Measurements from ENCODE around the gene RAB40C.

The RAB40C gene

DNA sequence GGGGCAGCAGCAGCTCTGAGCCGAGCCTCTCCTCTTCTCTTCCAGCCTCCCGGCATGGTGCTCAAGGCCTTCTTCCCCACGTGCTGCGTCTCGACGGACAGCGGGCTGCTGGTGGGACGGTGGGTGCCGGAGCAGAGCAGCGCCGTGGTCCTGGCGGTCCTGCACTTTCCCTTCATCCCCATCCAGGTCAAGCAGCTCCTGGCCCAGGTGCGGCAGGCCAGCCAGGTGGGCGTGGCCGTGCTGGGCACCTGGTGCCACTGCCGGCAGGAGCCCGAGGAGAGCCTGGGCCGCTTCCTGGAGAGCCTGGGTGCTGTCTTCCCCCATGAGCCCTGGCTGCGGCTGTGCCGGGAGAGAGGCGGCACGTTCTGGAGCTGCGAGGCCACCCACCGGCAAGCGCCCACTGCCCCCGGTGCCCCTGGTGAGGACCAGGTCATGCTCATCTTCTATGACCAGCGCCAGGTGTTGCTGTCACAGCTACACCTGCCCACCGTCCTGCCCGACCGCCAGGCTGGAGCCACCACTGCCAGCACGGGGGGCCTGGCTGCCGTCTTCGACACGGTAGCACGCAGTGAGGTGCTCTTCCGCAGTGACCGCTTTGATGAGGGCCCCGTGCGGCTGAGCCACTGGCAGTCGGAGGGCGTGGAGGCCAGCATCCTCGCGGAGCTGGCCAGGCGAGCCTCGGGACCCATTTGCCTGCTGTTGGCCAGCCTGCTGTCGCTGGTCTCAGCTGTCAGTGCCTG is 15.7 kb upstream of the RAB40C start:
- H3K4me3 ChIP-seq (ENCODE audit: low read length): no peak overlapping the region
- no peak for DNase-seq
- no peak overlapping the region for H3K4me2 ChIP-seq (ENCODE audit: low read depth, low read length)
- H3K27ac ChIP-seq (ENCODE audit: low read length): no peak overlapping the region
- no peak overlapping the region for H2AFZ ChIP-seq (ENCODE audit: low read length)
- H3K9me2 ChIP-seq (replicated peaks; ENCODE audit: insufficient read depth, low read length): no peaks in the 10 kb centered on the region
- H4K20me1 ChIP-seq (ENCODE audit: insufficient read depth, low read length): no peaks in the 10 kb centered on the region
- no peaks in the 10 kb centered on the region for H3K36me3 ChIP-seq (replicated peaks; ENCODE audit: insufficient read depth, low read length)
- TF ChIP-seq EZH2phosphoT487 (IDR thresholded peaks at IDR 0.05; ENCODE audit: low read length) (no peak), EZH2 (optimal IDR thresholded peaks at IDR 0.05; ENCODE audit: low read depth, low read length) (no peak)
- TF ChIP-seq, protein P1, sequence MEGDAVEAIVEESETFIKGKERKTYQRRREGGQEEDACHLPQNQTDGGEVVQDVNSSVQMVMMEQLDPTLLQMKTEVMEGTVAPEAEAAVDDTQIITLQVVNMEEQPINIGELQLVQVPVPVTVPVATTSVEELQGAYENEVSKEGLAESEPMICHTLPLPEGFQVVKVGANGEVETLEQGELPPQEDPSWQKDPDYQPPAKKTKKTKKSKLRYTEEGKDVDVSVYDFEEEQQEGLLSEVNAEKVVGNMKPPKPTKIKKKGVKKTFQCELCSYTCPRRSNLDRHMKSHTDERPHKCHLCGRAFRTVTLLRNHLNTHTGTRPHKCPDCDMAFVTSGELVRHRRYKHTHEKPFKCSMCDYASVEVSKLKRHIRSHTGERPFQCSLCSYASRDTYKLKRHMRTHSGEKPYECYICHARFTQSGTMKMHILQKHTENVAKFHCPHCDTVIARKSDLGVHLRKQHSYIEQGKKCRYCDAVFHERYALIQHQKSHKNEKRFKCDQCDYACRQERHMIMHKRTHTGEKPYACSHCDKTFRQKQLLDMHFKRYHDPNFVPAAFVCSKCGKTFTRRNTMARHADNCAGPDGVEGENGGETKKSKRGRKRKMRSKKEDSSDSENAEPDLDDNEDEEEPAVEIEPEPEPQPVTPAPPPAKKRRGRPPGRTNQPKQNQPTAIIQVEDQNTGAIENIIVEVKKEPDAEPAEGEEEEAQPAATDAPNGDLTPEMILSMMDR (IDR thresholded peaks at IDR 0.05; ENCODE audit: low read length): no peak
- H3K79me2 ChIP-seq (ENCODE audit: low read length): peaks cover 22% of the 10 kb centered on the region
- no peaks in the 10 kb centered on the region for H3K27me3 ChIP-seq (replicated peaks; ENCODE audit: insufficient read depth, low read length)
- no peaks in the 10 kb centered on the region for H3F3A ChIP-seq (ENCODE audit: insufficient read depth, low read length)
- H3K9ac ChIP-seq (ENCODE audit: low read length): no peak overlapping the region
- no peaks in the 10 kb centered on the region for H3K9me3 ChIP-seq (replicated peaks; ENCODE audit: insufficient read depth, low read length)
- H3K4me1 ChIP-seq (ENCODE audit: low read length): 0 out of 2 replicates have a peak, but pooled peaks cover 1% of the 10 kb centered on the region

DNA sequence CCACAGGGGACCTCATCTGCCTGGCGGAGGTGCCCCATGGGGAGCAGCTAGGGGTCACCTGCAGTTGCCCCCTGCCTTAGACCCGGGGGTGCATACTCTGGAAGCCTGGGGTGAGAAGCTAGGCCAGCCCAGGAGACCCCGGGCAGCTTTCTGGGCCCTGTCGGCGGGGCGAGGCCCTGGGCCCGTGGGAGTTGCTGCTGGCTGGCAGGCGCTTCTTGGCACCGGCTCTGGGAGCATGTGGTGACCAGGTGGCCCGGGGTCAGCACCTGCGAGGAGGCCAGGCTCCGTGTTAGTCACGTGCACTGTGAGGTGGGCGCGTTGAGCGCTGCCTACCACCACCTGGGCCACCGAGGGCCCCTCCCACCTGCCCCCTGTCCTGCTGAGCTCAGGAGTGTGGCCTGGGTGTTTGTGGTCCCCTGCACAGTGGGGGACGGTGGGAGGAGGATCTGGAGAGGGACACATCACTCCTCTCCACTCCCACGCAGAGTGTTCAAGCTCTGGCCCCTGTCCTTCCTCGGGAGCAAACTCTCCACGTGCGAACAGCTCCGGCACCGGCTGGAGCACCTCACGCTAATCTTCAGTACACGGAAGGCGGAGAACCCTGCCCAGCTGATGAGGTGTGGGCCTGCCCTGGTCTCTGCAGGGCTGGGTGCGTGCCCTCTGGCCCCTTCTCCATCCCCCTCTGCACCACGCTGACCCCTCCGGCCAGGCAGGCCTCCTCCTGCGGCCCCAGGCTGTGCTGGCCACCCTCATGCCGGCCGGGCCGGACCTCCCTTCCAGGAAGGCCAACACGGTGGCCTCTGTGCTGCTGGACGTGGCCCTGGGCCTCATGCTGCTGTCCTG is 14.3 kb upstream of the RAB40C start:
- H2AFZ ChIP-seq (ENCODE audit: low read length): no peak overlapping the region

DNA sequence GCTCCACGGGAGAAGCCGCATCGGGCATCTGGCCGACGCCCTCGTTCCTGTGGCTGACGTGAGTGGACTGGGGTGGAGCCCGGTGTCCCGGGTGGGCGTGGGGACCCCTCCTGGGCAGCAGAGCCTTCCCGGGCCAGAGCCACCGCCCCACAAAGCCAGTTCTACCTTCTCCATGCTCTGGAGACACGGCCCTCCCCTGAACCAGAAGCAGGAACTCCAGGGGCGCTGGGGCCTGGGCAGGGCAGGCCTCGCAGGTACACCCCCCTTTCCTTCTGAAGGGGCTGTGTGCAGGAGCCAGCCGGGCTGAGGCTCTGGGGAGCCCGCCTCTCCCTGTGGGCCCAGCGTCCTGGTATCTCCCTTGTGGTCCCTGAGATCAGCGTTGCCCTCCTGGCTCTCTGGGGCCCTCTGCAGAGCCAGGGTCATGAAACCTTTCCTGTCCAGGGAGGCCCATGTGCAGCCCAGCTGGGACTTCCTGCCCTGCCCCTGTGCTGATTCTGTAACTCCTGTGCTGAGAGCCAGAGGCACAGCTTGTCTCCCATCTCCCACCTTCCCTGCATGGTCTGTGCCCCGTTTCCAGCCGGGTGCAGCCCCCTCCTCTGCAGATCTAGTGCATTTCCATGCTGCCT is 13.6 kb upstream of the RAB40C start:
- no peak overlapping the region for H3K4me2 ChIP-seq (ENCODE audit: low read depth, low read length)
- H3K27me3 ChIP-seq (replicated peaks; ENCODE audit: insufficient read depth, low read length): no peaks in the 10 kb centered on the region
- H4K20me1 ChIP-seq (ENCODE audit: insufficient read depth, low read length): no peaks in the 10 kb centered on the region
- no peaks in the 10 kb centered on the region for H3K36me3 ChIP-seq (replicated peaks; ENCODE audit: insufficient read depth, low read length)
- no peaks in the 10 kb centered on the region for H3K4me1 ChIP-seq (ENCODE audit: low read length)
- no peaks in the 10 kb centered on the region for H3K9me2 ChIP-seq (replicated peaks; ENCODE audit: insufficient read depth, low read length)
- H3F3A ChIP-seq (ENCODE audit: insufficient read depth, low read length): no peaks in the 10 kb centered on the region
- H3K4me3 ChIP-seq (ENCODE audit: low read length): no peak overlapping the region
- H3K9me3 ChIP-seq (replicated peaks; ENCODE audit: insufficient read depth, low read length): no peaks in the 10 kb centered on the region
- DNase-seq: no peak
- no peak overlapping the region for H3K9ac ChIP-seq (ENCODE audit: low read length)
- no peak overlapping the region for H2AFZ ChIP-seq (ENCODE audit: low read length)
- TF ChIP-seq, protein P1 (IDR thresholded peaks at IDR 0.05; ENCODE audit: low read length): no peak
- TF ChIP-seq EZH2phosphoT487 (IDR thresholded peaks at IDR 0.05; ENCODE audit: low read length) (no peak), EZH2 (optimal IDR thresholded peaks at IDR 0.05; ENCODE audit: low read depth, low read length) (no peak)
- H3K79me2 ChIP-seq (ENCODE audit: low read length): peaks cover 9% of the 10 kb centered on the region; the same call in 1 of the 2 replicates
- H3K27ac ChIP-seq (ENCODE audit: low read length): no peak overlapping the region

More for the DNA sequence above, 14.3 kb upstream of the RAB40C start:
- no peaks in the 10 kb centered on the region for H4K20me1 ChIP-seq (ENCODE audit: insufficient read depth, low read length)
- H3K4me2 ChIP-seq (ENCODE audit: low read depth, low read length): no peak overlapping the region
- H3K4me1 ChIP-seq (ENCODE audit: low read length): no peaks in the 10 kb centered on the region
- H3K9ac ChIP-seq (ENCODE audit: low read length): no peak overlapping the region
- peaks cover 16% of the 10 kb centered on the region for H3K79me2 ChIP-seq (ENCODE audit: low read length)
- H3K27ac ChIP-seq (ENCODE audit: low read length): no peak overlapping the region
- no peaks in the 10 kb centered on the region for H3K27me3 ChIP-seq (replicated peaks; ENCODE audit: insufficient read depth, low read length)
- H3F3A ChIP-seq (ENCODE audit: insufficient read depth, low read length): no peaks in the 10 kb centered on the region
- no peaks in the 10 kb centered on the region for H3K9me2 ChIP-seq (replicated peaks; ENCODE audit: insufficient read depth, low read length)
- no peak for TF ChIP-seq EZH2phosphoT487 (IDR thresholded peaks at IDR 0.05; ENCODE audit: low read length)
- TF ChIP-seq, protein P1 (IDR thresholded peaks at IDR 0.05; ENCODE audit: low read length): no peak
- no peak for TF ChIP-seq EZH2 (optimal IDR thresholded peaks at IDR 0.05; ENCODE audit: low read depth, low read length)
- no peaks in the 10 kb centered on the region for H3K36me3 ChIP-seq (replicated peaks; ENCODE audit: insufficient read depth, low read length)
- H3K4me3 ChIP-seq (ENCODE audit: low read length): no peak overlapping the region
- DNase-seq: no peak
- H3K9me3 ChIP-seq (replicated peaks; ENCODE audit: insufficient read depth, low read length): no peaks in the 10 kb centered on the region

All from MM.1S (cell line).